Measurements from ENCODE around the gene UGT2B17.

Gene UGT2B17

DNA sequence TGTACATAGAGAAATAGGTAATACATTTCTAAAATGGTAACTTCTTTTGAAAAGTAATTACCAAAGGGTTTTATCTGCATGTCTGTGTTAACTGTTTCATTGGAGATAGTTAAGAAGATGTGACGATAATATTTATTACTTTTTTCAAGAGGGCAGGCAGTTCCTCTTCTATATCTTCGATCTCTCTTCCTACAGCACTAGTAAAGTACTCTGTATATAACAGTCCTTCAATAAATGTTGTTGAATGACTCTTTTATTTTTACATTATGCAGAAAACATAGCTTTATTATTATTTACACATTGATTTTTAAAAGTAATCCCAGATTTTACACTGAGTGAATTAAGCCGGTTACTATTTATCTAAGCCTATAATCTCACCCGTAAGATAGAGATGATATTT lies 77.1 kb downstream of the UGT2B17 start:
- TF ChIP-seq, protein P1, sequence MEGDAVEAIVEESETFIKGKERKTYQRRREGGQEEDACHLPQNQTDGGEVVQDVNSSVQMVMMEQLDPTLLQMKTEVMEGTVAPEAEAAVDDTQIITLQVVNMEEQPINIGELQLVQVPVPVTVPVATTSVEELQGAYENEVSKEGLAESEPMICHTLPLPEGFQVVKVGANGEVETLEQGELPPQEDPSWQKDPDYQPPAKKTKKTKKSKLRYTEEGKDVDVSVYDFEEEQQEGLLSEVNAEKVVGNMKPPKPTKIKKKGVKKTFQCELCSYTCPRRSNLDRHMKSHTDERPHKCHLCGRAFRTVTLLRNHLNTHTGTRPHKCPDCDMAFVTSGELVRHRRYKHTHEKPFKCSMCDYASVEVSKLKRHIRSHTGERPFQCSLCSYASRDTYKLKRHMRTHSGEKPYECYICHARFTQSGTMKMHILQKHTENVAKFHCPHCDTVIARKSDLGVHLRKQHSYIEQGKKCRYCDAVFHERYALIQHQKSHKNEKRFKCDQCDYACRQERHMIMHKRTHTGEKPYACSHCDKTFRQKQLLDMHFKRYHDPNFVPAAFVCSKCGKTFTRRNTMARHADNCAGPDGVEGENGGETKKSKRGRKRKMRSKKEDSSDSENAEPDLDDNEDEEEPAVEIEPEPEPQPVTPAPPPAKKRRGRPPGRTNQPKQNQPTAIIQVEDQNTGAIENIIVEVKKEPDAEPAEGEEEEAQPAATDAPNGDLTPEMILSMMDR (IDR thresholded peaks at IDR 0.05; ENCODE audit: low read length, missing control alignments), result no peak
- H3K4me3 ChIP-seq (replicated peaks; ENCODE audit: low read depth, low read length), result no peak overlapping the region
- DNase-seq (ENCODE audit: low read depth), result no peak

DNA sequence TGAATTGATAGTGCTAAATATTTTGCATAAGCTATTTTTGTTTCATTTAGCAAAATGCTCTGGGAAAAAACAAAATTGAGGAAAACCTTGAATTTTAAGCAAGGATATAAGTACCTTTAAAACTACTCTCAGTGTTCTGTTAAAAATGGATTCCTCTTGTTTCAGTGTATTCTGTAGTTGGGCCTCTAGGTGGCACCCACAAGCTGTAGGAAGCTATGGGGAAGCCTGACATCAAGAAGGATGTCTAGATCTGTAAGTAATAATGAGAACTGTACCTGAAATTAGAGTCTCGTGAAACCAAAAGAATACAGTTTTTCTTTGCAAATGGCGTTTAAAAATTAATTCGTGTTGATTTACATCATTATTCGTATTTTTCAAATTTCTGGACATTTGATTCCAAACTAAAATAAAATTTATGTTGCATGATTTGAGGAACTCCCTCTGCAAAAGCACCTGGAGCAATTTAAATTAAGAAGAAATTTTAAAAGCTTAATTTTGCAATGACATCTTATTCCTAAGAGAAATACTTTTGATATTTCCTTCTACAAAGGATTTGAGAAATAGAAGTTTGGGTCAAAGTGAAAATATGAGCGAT lies 77.6 kb downstream of the UGT2B17 start:
- DNase-seq (ENCODE audit: low read depth), result peak; percentile 76
- TF ChIP-seq, protein P1 (IDR thresholded peaks at IDR 0.05; ENCODE audit: low read length, missing control alignments), result peak; percentile 90
- H3K4me3 ChIP-seq (replicated peaks; ENCODE audit: low read depth, low read length), result no peak overlapping the region

DNA sequence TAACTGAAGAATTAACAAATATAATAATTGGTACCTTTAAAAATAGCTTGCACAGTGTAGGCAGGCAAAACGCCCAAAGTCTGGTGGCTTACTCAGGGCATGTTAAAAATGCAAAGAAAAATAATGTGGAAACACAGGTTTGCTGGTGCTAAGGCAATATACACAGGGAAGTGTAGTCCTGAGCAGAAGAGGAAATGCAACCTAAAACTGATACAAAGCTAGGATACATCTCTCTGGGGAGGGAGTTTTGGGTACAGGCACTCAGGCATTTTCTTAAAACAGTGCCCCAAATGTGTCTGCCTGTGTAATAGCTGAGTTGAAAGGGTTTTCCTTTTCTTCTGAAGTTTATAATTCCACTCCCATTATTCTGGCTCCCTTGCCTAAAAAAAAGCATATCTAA lies 81.4 kb downstream of the UGT2B17 start:
- no peak for DNase-seq (ENCODE audit: low read depth)
- no peak overlapping the region for H3K4me3 ChIP-seq (replicated peaks; ENCODE audit: low read depth, low read length)
- TF ChIP-seq, protein P1 (IDR thresholded peaks at IDR 0.05; ENCODE audit: low read length, missing control alignments), result no peak

DNA sequence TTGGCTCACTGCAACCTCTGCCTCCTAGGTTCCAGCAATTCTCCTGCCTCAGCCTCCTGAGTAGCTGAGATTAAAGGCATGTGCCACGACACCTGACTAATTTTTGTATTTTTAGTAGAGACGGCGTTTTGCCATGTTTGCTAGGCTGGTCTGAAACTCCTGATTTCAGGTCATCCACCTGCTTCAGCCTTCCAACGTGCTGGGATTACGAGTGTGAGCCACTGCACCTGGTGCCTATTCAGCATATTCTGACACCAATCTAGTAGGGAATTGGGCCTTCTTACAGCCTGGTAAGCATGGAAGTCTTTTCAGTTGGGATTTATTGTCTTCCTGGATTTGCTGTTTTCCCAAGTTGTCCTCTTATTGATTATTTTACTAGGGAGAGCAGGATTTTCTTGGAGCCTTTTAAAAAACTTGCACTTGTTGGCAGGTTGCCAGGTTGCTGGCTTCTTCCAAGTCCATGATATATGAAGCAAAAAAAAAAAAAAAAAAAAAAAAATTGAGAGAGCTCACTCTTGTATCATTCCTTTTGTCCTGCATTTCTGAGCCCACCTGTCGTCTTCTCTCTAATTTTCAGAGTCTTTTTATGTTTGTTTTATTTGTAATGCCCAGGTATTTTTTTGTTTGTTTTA lies 85.2 kb downstream of the UGT2B17 start:
- no peak overlapping the region for H3K4me3 ChIP-seq (replicated peaks; ENCODE audit: low read depth, low read length)
- TF ChIP-seq, protein P1 (IDR thresholded peaks at IDR 0.05; ENCODE audit: low read length, missing control alignments), result no peak
- peak; percentile 21 for DNase-seq (ENCODE audit: low read depth)

DNA sequence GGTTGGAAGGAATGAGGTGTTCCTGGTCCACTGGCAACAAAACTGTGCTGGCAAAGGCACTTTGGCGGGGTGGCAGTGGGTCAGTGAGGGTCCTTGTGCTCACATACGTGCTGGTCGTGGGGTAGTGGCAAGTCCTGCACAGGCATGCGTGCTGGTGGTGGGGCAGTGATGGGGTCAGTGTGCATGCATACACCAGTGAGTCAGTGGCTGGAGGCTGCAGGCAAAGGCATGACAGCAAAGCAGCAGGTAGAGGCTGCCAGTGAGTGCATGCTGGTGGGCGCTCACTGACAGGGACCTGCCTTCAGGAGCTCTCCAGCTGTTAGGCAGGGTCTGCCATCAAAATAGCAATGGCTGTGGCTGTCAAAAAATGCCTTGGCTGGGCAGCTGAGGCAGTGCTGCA lies 86.8 kb downstream of the UGT2B17 start:
- TF ChIP-seq, protein P1 (IDR thresholded peaks at IDR 0.05; ENCODE audit: low read length, missing control alignments), result no peak
- no peak overlapping the region for H3K4me3 ChIP-seq (replicated peaks; ENCODE audit: low read depth, low read length)
- no peak for DNase-seq (ENCODE audit: low read depth)

Data from fibroblast of pulmonary artery (primary cell).